Neural progenitor cell (in vitro differentiated cells): ENCODE measurements around the gene IWS1. TPM values are rescaled to one million over a fixed set of nuclear protein-coding genes. Genes with fewer than 3 reads are reported as not detected.

ENCODE experiments used
- DNase-seq: peaks from one replicate; pipeline ENCODE4 v3.0.0-alpha.2; 2016; ENCODE audit warnings: low spot score
- H2AFZ ChIP-seq: fragments of 200-600 bp; sonication (generic); replicated peaks from 2 replicates; pipeline ENCODE4 v1.6.1; 2016; ENCODE audit warnings: antibody characterized with exemption
- H3F3A ChIP-seq: fragments of 200-600 bp; sonication (generic); 2 replicates; pipeline ENCODE4 v1.6.1; 2016; ENCODE audit warnings: antibody characterized with exemption, low read depth
- H3K27ac ChIP-seq: fragments of 200-600 bp; sonication (generic); 2 replicates; pipeline ENCODE4 v1.5.1; 2016; ENCODE audit warnings: mild to moderate bottlenecking
- H3K27me3 ChIP-seq: fragments of 200-600 bp; sonication (generic); 2 replicates; pipeline ENCODE4 v1.6.1; 2016; ENCODE audit warnings: mild to moderate bottlenecking, moderate library complexity
- H3K36me3 ChIP-seq: fragments of 200-600 bp; sonication (generic); 2 replicates; pipeline ENCODE4 v1.5.1; 2016
- H3K4me1 ChIP-seq: fragments of 200-600 bp; sonication (generic); 2 replicates; pipeline ENCODE4 v1.6.1; 2016; ENCODE audit warnings: mixed run types
- H3K4me2 ChIP-seq: fragments of 200-600 bp; sonication (generic); 2 replicates; pipeline ENCODE4 v1.6.1; 2016
- H3K4me3 ChIP-seq: fragments of 200-600 bp; sonication (generic); 2 replicates; pipeline ENCODE4 v1.5.1; 2016
- H3K79me2 ChIP-seq: fragments of 200-600 bp; sonication (generic); 2 replicates; pipeline ENCODE4 v1.6.1; 2016; ENCODE audit warnings: low read depth
- H3K9ac ChIP-seq: fragments of 200-600 bp; sonication (generic); 2 replicates; pipeline ENCODE4 v1.6.1; 2016
- H3K9me3 ChIP-seq: fragments of 200-600 bp; sonication (generic); 2 replicates; pipeline ENCODE4 v1.5.1; 2016; ENCODE audit warnings: low read depth
- H4K20me1 ChIP-seq: fragments of 200-600 bp; sonication (generic); 2 replicates; pipeline ENCODE4 v1.6.1; 2016; ENCODE audit warnings: low read depth
- H3K27ac Mint-ChIP-seq: 3 replicates; pipeline ENCODE4 v1.8.0; 2021; ENCODE audit warnings: mixed read lengths
- H3K27me3 Mint-ChIP-seq: 2 replicates; pipeline ENCODE4 v1.8.0; 2022; ENCODE audit warnings: low read depth, mild to moderate bottlenecking, inconsistent platforms, moderate library complexity, mixed read lengths; ENCODE audit not compliant: insufficient read depth
- H3K36me3 Mint-ChIP-seq: 3 replicates; pipeline ENCODE4 v1.8.0; 2021; ENCODE audit warnings: mixed read lengths
- H3K4me1 Mint-ChIP-seq: 3 replicates; pipeline ENCODE4 v1.8.0; 2021; ENCODE audit warnings: mixed read lengths
- H3K4me3 Mint-ChIP-seq: 3 replicates; pipeline ENCODE4 v1.8.0; 2021; ENCODE audit warnings: mild to moderate bottlenecking, moderate library complexity, mixed read lengths
- H3K9me3 Mint-ChIP-seq: 3 replicates; pipeline ENCODE4 v1.8.0; 2020; ENCODE audit warnings: mixed read lengths
- CTCF ChIP-seq: fragments of 200-600 bp; sonication (generic); IDR thresholded peaks from 2 replicates; pipeline ENCODE4 v1.5.1; 2017; ENCODE audit warnings: antibody characterized with exemption, mild to moderate bottlenecking
- EZH2 ChIP-seq: fragments of 200-600 bp; sonication (generic); IDR thresholded peaks from 2 replicates; pipeline ENCODE4 v1.6.1; 2017; ENCODE audit warnings: antibody characterized with exemption, mild to moderate bottlenecking, moderate library complexity
- EZH2phosphoT487 ChIP-seq: fragments of 200-600 bp; sonication (generic); IDR thresholded peaks from 2 replicates; pipeline ENCODE4 v1.6.1; 2017; ENCODE audit warnings: antibody characterized with exemption
- total RNA-seq: library from RNA; depleted of rRNA; stranded (reverse); fragments of >200 nt; gene quantifications from 2 replicates; pipeline ENCODE4 v1.2.3, GENCODE V29; 2015; ENCODE audit warnings: low replicate concordance

The IWS1 gene
- total RNA-seq, 1 donor from 2014 or later, result 115 TPM

- Mint-ChIP-seq H3K36me3 (peaks cover 18% of the 10 kb centered on the region), H3K9me3 (no peaks in the 10 kb centered on the region), H3K27me3 (no peaks in the 10 kb centered on the region), H3K4me3 (no peak overlapping the region), H3K27ac (no peak overlapping the region), H3K4me1 (no peaks in the 10 kb centered on the region)
- peaks cover 12% of the 10 kb centered on the region for H3K36me3 ChIP-seq
- DNase-seq, result no peak
- no peak overlapping the region for H3K4me3 ChIP-seq
- H3K79me2 ChIP-seq, result peaks cover 77% of the 10 kb centered on the region
- no peak for TF ChIP-seq EZH2
- TF ChIP-seq EZH2phosphoT487, result no peak
- TF ChIP-seq CTCF, result no peak
- H3K27ac ChIP-seq, result no peak overlapping the region
- no peaks in the 10 kb centered on the region for H3K4me1 ChIP-seq
- H3F3A ChIP-seq, result no peaks in the 10 kb centered on the region
- no peak overlapping the region for H2AFZ ChIP-seq
- H3K9me3 ChIP-seq, result no peaks in the 10 kb centered on the region
- H3K9ac ChIP-seq, result no peak overlapping the region
- peaks cover 70% of the 10 kb centered on the region for H4K20me1 ChIP-seq
- no peak overlapping the region for H3K4me2 ChIP-seq
- H3K27me3 ChIP-seq, result no peaks in the 10 kb centered on the region
These were observed 18.2 kb downstream of the IWS1 start for GRCh38 chr2:127508023-127508630.

- H3K4me2 ChIP-seq, result no peak overlapping the region
- H3K4me3 ChIP-seq, result no peak overlapping the region
- H3K4me1 Mint-ChIP-seq, result no peaks in the 10 kb centered on the region
- H3K27me3 Mint-ChIP-seq, result no peaks in the 10 kb centered on the region
- no peak overlapping the region for H3K9ac ChIP-seq
- no peak overlapping the region for H3K27ac ChIP-seq
- peaks cover 25% of the 10 kb centered on the region for H3K36me3 Mint-ChIP-seq
- no peaks in the 10 kb centered on the region for H3K27me3 ChIP-seq
- no peak overlapping the region for H3K27ac Mint-ChIP-seq
- DNase-seq, result no peak
- H3K36me3 ChIP-seq, result peaks cover 26% of the 10 kb centered on the region
- no peak overlapping the region for H2AFZ ChIP-seq
- no peaks in the 10 kb centered on the region for H3K9me3 ChIP-seq
- no peak for TF ChIP-seq CTCF
- no peak for TF ChIP-seq EZH2phosphoT487
- no peak for TF ChIP-seq EZH2
- H3K79me2 ChIP-seq, result peaks cover 61% of the 10 kb centered on the region
- H3K9me3 Mint-ChIP-seq, result no peaks in the 10 kb centered on the region
- no peak overlapping the region for H3K4me3 Mint-ChIP-seq
- H3F3A ChIP-seq, result peaks cover 4% of the 10 kb centered on the region
- H3K4me1 ChIP-seq, result no peaks in the 10 kb centered on the region
- H4K20me1 ChIP-seq, result peaks cover 57% of the 10 kb centered on the region
These were observed 19.8 kb downstream of the IWS1 start for GRCh38 chr2:127506510-127506909.

GRCh38 chr2:127504552-127505430 is 21.5 kb downstream of the IWS1 start:
- Histone ChIP-seq H3K36me3 (peaks cover 42% of the 10 kb centered on the region), H3K9me3 (no peaks in the 10 kb centered on the region), H3K4me1 (no peaks in the 10 kb centered on the region), H3K27ac (no peak overlapping the region), H3K9ac (no peak overlapping the region), H3K4me2 (no peak overlapping the region), H3F3A (peaks cover 7% of the 10 kb centered on the region), H3K79me2 (peaks cover 44% of the 10 kb centered on the region), H3K27me3 (no peaks in the 10 kb centered on the region), H3K4me3 (no peak overlapping the region), H2AFZ (no peak overlapping the region), H4K20me1 (peaks cover 39% of the 10 kb centered on the region)
- no peaks in the 10 kb centered on the region for H3K4me1 Mint-ChIP-seq
- no peak overlapping the region for H3K4me3 Mint-ChIP-seq
- H3K27ac Mint-ChIP-seq, result no peak overlapping the region
- no peak for DNase-seq
- TF ChIP-seq EZH2 (no peak), CTCF (no peak), EZH2phosphoT487 (no peak)
- H3K27me3 Mint-ChIP-seq, result no peaks in the 10 kb centered on the region
- H3K36me3 Mint-ChIP-seq, result peaks cover 23% of the 10 kb centered on the region
- no peaks in the 10 kb centered on the region for H3K9me3 Mint-ChIP-seq
